Measurements from ENCODE around the gene LEFTY1. TPM values are rescaled to one million over a fixed set of nuclear protein-coding genes. Genes with fewer than 3 reads are reported as not detected.

Gene LEFTY1
- total and polyA plus RNA-seq, 9 of the 15 experiments (the other 6 are each of a cell fraction or from before 2014, with no cell fraction given): 0.07 to 0.24 (median 0.17) TPM; not detected in 5

DNA sequence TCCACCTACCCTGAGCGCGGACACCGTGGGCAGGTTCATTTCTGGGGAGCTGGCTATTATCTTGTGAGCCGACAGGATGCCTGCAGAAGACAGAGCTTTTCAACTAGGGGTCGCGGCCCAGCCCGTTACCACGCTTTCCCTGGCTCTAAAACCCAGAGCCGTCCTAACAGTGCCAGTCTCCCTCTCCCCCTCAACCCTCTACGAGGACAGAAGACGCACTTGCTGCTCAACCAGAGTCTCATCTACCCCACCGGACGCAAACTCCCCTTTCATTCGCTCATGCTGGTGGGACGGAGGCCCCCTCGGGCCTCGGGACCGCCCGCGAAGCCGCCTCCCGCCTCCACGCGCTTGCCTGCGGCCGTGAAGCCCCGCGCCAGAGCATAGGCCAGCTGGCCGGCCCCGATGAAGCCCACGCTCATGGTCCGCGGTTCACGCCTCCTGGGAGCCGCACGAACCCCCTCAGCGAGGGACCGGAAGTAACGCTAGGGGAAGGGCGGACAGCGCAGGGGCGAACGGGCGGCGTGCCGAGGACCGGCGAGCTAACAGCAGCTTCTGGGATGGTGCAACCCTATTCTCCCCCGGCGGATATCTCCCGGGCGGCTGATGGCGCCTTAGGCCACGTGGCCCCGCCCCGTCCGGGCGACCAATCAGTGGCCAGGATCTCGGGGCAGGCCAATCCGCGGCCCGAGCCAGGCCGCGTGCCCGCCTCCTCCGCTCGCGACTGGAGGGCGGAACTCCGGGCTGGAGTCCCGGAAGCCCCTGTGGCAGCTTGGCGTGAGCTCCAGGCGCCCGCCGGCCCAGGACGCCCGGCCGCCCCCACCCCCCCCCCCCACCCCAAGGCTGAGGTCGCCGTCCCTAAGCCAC is 35.0 kb upstream of the LEFTY1 start, which contains the start of gene PYCR2:
Gene PYCR2, minus strand, starts transcription at position 559 of the 864 bp plus-strand sequence. Its CDS starts 140 bp downstream, at position 419.
- H3K4me3 ChIP-seq: peak within 1 kb of the TSS; percentile 94
- H3K9me3 ChIP-seq (replicated peaks; ENCODE audit: control insufficient read depth, insufficient read depth, low read depth, low read length): no peaks in the 10 kb centered on the region
- H3K79me2 ChIP-seq (ENCODE audit: control insufficient read depth, insufficient read depth, low read length): peaks cover 39% of the 10 kb centered on the region
- H3K27me3 ChIP-seq (ENCODE audit: control insufficient read depth in 2 of 2, insufficient read depth in 2 of 2, low read length in 2 of 2): no peaks in the 10 kb centered on the region
- ATAC-seq (peak; percentile 91), DNase-seq (ENCODE audit: extremely low read depth in 1 of 4, low spot score in 3 of 4) (peak; percentile 99 to 100 (median 99)), FAIRE-seq (peak; percentile 91)
- peak within 1 kb of the TSS; percentile 93 for H3K27ac ChIP-seq (ENCODE audit: extremely low read depth, low read depth, low read length)
- no peaks in the 10 kb centered on the region for H4K20me1 ChIP-seq (replicated peaks; ENCODE audit: control insufficient read depth, insufficient read depth, low read length)
- H3K4me1 ChIP-seq (replicated peaks in 1 of 2; ENCODE audit: control insufficient read depth in 2 of 2, insufficient read depth in 2 of 2, low read length in 2 of 2): peaks cover 44 to 69% of the 10 kb centered on the region in 2 experiments
- H3K4me2 ChIP-seq (ENCODE audit: insufficient read depth, low read length): peak within 1 kb of the TSS; percentile 89
- peaks cover 42% of the 10 kb centered on the region for H3K36me3 ChIP-seq (ENCODE audit: control insufficient read depth, insufficient read depth, low read length)
- H2AFZ ChIP-seq (ENCODE audit: low read depth, low read length): peak within 1 kb of the TSS; percentile 85
- WGBS (ENCODE audit: insufficient coverage, low coverage, missing lambda C conversion rate): under 1% methylated on average over 71 of the region's 80 CpGs
- intact Hi-C loops (cut with micrococcal nuclease) (loop anchor here (2.0 kb wide), 1 partner anchor 41 kb away; the partner anchor contains the start of gene TMEM63A), in situ Hi-C loops (cut with MboI) (no loop called here)
- H3K9me1 ChIP-seq (ENCODE audit: control insufficient read depth, insufficient read depth, low read length): no peaks in the 10 kb centered on the region
- POLR2A ChIA-PET: interaction anchor here (0.6 to 2.8 kb wide), 18 partner anchors 8 to 438 kb away, joined by 3 to 14 read pairs (median 4); partner anchors contain the start of genes LEFTY1, SDE2 and TMEM63A
- CTCF ChIA-PET (ENCODE audit: low intra/inter-chr PET ratio): interaction anchor here (0.6 to 0.7 kb wide), 2 partner anchors 38 to 449 kb away, joined by 3 to 8 read pairs; no protein-coding TSS in a partner anchor
- peak within 1 kb of the TSS; percentile 94 to 97 for H3K9ac ChIP-seq (ENCODE audit: insufficient read depth in 1 of 2, low read depth in 2 of 2, low read length in 2 of 2)
- TSS peak; percentile 69 for BruUV-seq (replicated peaks)
- TF ChIP-seq NCOA6 (IDR thresholded peaks at IDR 0.05) (no peak), RBM39 (optimal IDR thresholded peaks at IDR 0.05; ENCODE audit: low read depth, low read length) (no peak), ZHX1 (conservative IDR thresholded peaks at IDR 0.05; ENCODE audit: low read length) (no peak), SLC30A9 (CRISPR knock-in tag; IDR thresholded peaks at IDR 0.05) (no peak), PHB (CRISPR knock-in tag; IDR thresholded peaks at IDR 0.05) (no peak), TSC22D4 (tag; IDR thresholded peaks at IDR 0.05) (no peak), ZNF75A (CRISPR knock-in tag; IDR thresholded peaks at IDR 0.05) (no peak), ZNF668 (CRISPR knock-in tag; IDR thresholded peaks at IDR 0.05) (no peak), TEAD4 (IDR thresholded peaks at IDR 0.05; ENCODE audit: low read length) (no peak), TEAD4 (CRISPR knock-in tag; IDR thresholded peaks at IDR 0.05; ENCODE audit: borderline replicate concordance) (no peak), POLR2H (tag; IDR thresholded peaks at IDR 0.05; ENCODE audit: low read depth) (peak; percentile 90), ZNF41 (CRISPR knock-in tag; conservative IDR thresholded peaks at IDR 0.05) (no peak), ZNF212 (CRISPR knock-in tag; IDR thresholded peaks at IDR 0.05) (no peak), RBM17 (IDR thresholded peaks at IDR 0.05; ENCODE audit: borderline replicate concordance, low read depth, low read length) (no peak), CBX3 (IDR thresholded peaks at IDR 0.05; ENCODE audit: borderline replicate concordance in 1 of 2, low read length in 2 of 2) (0 out of 3 replicates have a peak, but pooled peaks of 1 of the 2 experiments have one; percentile 44), TAF15 (IDR thresholded peaks at IDR 0.05; ENCODE audit: low read depth, low read length) (no peak), HCFC1 (IDR thresholded peaks at IDR 0.05; ENCODE audit: low read depth, low read length) (peak; percentile 67), PYGO2 (tag; IDR thresholded peaks at IDR 0.05) (no peak)
- TF ChIP-seq, protein P1, sequence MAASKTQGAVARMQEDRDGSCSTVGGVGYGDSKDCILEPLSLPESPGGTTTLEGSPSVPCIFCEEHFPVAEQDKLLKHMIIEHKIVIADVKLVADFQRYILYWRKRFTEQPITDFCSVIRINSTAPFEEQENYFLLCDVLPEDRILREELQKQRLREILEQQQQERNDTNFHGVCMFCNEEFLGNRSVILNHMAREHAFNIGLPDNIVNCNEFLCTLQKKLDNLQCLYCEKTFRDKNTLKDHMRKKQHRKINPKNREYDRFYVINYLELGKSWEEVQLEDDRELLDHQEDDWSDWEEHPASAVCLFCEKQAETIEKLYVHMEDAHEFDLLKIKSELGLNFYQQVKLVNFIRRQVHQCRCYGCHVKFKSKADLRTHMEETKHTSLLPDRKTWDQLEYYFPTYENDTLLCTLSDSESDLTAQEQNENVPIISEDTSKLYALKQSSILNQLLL (CRISPR knock-in tag; IDR thresholded peaks at IDR 0.05; ENCODE audit: borderline replicate concordance): no peak

Measured in K562 (cell line).